HG02840 (cell line): ENCODE data around the gene KRT33B.
"Not testable (repeated sequence)": the region's sequence is repeated elsewhere in the genome, so short reads cannot be mapped to it uniquely, and the experiment has no call there.

Source experiments
- ATAC-seq: cut with Tn5 transposase; IDR thresholded peaks from one replicate; pipeline ENCODE4 v1.9.1; 2021; ENCODE audit warnings: mild to moderate bottlenecking, moderate library complexity, moderate number of reproducible peaks; ENCODE audit not compliant: unreplicated experiment, low FRiP score

KRT33B gene

DNA sequence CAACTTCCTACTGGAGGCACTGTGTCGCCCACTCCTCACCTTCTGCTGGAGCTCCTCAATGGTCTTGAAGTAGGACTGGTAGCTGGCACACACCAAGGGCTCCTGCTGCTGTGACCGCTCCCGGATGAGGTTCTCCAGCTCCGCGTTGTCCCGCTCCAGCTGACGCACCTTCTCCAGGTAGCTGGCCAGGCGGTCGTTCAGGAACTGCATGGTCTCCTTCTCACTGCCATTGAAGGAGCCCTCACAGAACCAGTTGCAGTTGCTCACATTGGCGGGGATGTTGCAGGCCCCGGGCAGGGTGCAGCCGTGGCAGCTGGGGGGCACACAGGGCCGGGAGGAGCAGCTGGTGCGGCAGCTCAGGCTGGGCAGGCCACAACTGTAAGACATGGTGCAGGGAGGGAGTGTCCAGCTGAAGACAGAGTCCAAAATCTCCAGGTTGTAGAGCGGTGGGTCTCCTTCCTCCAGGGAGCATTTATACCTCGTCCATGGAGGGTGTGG lies 19.2 kb downstream of the KRT33B start, which contains the start of gene KRT33A:
KRT33A (minus strand) TSS at position 448 of the 498 bp plus-strand sequence; CDS start at position 387, 61 bp downstream.
- not testable (repeated sequence) for ATAC-seq

DNA sequence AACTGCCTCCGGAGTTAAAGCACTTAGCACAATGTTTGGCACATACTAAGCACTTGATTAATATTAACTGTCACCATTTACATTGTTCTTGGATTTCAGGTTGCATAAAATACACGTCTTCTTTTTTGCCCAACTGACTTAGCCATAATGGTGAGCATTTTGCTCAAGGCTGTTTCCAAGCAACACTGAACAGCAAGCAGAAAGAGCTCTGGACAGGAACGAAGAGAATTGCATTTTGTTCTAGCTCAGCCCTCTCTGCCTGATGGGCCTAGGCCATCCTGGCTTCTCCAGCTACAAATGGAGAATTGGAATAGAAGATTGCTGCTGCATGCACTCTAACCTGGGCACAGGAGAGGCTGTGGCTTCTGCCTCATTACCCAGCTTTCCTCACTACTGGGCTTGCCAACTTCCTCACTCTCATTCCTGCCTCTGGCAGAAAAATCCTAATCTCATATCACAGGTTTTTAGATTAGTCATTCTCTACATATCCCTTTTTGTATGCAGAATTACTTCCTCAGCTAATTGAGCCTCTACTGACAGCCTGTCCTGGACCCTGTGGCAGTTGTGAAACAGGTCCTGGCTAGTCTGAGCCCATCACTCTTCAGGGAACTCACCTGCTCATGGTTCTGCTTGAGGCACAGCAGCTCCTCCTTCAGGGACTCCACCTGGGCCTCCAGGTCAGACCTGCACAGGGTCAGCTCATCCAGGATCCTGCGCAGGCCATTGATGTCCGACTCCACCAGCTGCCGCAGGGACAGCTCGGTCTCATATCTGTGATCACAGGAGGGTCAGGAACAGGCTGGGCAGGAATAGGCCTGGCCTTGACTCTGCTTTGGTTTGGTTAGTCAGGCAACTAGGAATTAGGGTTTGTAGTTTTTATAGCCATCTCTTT lies 21.5 kb downstream of the KRT33B start:
- ATAC-seq, result no peak

DNA sequence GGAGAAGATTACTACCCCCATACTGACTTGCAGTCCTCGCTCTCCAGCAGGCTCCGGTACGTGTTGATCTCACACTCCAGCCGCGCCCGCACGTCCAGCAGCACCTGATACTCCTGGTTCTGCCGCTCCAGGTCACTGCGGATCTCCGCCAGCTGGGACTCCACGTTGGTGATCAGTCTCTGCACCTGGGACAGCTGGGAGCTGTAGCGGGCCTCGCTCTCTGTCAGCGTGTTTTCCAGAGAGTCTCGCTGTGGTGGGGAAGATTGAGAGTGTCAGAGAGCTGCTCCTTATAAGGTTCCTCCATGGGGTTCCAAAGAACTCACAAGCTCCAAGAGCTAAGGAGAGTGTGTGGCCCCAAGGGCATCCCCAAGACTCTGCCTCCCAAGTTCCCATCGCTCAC lies 23.2 kb downstream of the KRT33B start:
- not testable (repeated sequence) for ATAC-seq

DNA sequence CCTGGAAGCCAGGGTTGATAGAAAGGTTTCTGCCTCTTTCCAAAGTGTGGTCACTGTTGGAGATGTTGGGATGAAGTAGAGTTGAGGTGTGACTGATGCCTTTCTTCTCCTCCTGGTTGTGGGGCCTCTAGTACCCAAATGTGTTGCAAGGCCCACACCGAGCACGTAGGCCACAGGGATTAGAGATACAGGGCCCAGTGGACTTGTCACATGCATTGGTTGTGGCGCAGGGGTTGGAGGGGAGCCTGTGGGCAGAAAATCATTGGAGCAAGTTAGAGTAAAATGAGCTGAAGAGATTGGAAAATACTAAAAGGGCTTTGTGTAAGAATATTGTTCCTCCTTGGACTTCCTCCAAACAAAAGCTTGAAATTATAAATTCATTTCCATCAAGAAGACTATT lies 23.6 kb downstream of the KRT33B start:
- ATAC-seq, result no peak

DNA sequence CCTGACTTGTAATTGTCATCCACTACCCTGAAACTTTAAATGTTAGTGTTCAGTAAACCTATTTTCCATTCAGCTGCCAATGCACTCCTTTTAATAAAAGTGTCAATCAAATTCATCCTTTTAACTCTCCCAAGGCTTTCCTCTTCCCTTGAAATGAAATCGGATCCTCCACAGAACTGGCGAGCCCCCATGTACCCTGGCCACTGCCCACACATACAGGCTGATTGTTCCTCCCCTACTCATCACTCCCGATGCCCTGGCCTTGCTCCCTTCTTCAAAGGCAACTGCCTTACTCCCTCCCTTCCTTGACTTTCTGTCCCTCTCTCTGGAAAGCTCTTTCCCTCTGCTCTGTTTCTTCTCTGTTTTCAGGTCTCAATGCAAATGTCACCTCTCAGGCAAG lies 26.6 kb downstream of the KRT33B start:
- ATAC-seq, result no peak

DNA sequence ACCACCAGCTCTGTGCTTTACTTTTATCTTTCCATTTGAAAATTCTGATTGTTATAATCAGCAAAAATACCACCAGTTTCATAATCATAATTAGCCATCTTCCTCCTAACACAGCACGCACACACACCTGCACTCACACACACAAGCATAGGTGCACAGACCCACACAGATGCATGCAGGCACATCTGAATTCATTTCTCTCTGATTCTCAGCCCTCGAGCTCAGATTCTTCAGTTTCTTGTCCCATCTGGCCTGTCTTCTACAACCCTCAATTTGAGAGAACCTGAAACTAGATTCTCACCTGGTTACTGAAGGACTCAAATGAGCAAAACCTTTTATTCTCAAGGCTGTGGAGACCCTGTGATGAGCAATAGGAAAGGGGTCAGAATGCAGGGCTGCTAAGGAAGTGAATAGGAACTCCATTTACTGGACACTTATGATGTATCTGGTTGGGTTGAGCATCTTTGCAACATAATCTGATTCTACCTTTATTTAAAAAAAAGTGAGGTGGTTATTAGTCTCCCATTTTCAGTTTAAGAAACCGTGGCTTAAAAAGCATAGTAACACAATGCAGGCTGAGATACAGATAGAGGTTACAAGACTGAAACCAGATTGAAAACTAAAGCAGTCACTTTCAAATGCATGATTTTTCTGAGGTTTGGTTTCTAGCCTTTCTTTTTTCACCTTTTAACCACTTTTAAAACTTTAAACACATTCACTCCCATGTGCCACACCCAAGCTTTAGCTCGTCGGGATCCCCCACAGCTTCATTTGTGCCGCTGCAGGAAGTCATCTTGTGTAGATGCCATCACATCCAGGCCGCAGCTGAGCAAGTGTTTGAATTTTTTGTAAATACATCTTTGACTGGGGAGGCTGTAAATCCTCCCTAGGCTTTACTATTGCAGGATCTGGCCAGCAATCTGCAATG lies 28.4 kb downstream of the KRT33B start:
- no peak for ATAC-seq

DNA sequence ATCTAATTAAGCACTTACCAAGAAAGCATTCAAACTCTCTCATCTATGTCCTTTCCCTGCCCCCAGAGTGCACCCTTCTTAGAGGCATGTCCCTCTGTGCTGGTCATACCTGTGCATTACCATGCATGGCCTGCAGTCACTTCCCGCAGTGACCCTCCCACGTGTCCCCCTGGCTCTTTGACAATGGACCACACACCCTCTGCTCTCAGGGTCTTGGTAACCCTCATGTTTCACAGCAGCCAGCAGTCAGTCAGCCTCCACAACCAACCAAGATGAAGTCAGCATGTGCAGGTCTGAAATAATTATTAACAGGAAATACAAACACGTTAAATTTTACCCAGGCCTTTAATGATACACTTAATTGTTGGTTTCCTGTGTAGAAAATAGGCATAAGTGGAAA lies 29.1 kb downstream of the KRT33B start:
- ATAC-seq, result no peak

DNA sequence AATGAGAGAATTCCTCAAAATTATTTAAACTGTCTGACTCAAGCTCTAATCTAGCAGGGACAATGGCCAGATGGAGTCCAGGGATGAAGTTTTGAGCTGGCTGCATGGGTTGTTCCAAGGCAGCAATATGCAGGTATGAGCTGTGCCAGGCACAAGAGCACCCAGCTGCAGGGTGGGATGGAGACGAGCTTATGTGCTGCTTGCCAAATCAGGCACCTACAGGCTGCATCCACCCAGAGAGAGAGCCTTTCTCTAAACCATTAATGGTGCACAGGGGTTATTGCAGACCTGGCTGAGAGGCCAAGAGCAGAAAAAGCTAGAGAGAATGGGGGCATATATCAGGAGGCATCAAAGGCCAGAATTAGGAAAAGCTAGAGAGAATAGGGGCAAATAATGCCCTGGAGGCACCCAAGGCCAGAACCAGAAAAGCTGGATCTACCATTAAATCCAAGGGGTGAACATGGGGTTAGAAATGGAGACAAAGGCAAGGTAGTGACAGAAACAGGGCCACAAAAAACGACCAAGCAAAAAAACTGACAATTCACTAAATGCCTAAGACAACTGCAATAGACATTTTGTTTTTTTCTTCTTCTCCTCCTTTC lies 29.9 kb downstream of the KRT33B start:
- no peak for ATAC-seq

DNA sequence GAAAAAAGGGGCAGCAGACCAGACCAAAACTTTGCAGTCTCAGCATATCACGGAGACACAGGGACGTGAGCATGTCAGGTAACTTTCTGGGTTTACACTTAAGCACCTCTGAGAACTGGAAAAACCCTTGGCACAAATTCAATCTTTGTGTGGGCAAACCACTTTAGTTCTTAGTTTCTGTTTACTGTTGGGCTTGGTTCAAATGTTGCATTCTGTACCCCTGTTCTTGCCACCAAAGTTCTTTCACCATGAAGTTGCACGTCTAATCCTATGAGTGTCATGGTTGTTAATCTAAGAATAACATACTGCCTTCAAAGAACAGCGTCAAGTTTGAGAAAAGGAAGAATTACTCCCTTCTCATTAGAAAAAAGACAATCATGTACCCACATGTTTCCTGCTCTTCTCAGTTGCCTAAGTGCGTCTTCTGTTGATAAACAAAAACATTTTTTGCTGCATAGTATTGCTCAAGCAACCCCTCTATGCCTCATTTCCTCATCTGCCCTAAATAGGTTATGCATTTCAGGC lies 30.6 kb downstream of the KRT33B start:
- no peak for ATAC-seq

DNA sequence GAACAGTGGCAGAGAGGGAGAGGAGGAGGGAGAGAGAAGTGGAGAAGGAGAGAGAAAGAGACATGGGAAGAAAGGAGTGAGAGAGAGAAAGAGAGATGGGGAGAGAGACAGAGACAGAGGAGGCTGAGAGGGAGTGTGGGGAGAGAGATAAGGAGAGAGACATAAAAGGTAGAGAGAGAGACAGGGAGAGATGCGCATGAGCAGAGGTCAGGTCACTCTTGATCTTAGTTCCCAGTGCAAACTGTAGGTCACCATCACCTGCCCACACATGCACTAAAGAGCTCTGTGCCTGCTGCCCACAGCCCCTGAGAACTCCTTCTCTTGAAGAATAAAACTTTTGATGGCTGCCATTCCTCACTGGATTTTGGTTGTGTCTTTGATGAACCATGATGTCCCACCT lies 33.9 kb downstream of the KRT33B start:
- ATAC-seq, result no peak

DNA sequence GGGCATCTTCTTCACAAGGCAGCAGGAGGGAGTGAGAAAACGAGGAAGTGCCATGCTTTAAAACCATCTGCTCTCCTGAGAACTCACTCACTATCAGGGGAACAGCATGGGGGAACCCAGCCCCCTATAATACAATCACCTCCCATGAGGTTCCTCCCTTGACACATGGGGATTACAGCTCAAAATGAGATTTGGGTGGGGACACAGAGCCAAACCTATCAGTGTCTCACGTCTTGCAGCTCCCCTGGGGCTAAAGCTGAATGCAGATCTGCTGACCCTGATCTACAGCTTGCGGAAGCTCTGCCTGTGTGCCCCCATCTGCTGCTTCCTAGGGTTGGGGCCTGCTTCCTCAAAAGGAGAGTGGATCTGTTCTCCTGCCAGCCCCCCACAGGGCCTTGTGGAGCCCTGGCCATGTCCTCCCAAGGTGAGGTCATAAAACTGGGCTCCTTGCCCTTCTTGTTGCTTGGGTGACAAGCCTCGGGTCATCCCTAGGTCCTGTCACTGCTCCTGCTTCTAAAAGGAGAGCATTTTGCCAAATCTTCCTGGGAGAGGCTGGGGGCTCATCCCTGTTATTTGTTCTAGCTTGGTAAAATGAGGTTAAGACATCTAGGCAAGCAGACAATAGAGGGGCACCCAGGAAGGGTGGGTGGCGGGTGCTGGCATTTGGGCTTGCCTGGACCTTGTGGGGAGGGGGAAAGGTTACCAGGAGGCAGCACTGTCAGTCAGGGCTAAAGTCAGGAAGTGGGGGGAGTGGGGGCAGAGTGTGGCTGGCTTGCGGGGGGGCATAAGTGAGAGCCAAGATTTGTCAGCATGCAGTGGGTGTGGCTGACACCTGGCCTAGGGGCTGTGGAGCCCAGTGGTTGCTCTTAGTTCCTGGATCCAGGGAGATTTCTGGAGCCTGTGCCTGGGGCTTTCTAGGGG lies 35.0 kb downstream of the KRT33B start:
- ATAC-seq, result no peak

DNA sequence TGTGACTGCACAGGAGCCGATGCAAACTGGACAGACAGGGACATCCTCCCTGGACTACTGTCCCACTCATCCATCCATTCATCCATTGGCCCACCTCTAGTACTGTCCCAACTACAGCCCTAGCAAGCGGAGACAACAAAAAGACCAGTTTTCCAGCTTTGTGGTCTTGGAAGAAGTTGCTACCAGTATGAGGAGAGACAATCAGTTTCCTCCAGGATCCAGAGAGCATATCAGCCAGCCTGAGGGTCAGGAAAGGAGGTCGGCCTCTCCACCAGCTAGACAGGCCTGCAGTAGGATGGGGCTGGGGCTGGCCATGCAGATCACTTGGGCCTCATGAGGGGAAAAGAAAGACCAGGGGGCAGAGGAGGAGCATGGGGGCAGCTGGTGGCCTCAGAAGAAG lies 35.8 kb downstream of the KRT33B start:
- ATAC-seq, result no peak

DNA sequence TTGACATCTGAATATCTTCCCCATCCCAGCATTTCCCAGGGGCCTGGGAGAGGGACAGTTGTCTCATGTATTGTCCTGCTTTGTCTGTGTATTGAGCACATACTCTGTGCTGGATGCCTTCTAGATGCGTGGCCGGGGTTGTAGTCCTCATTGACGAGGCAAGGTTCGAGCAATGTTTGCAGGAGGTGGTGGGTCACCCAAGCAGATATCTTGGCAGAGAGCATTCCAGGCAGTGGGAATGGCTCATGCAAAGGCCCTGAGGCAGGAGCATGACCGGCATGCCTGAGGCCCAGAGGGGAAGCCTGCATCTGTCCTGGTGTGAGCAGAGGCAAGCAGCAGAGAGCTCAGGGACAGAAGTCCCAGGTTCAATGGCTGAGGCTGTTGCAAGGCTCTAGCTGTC lies 36.5 kb downstream of the KRT33B start:
- no peak for ATAC-seq

DNA sequence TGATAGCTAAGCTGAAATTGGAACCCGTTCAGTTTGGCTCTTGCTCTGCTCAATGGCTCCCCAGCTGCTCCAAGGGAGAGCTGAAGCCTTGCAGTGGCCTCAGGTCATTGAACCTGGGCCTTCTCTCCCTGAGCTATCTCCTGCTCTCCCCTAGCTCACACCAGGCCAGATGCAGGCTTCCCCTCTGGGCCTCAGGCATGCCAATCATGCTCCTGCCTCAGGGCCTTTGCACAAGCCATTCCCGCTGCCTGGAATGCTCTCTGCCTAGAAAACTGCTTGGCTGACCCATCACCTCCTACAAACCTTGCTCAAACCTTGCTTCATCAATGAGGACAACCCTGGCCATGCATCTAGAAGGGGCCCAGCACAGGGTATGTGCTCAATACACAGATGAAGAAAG lies 37.4 kb downstream of the KRT33B start:
- ATAC-seq, result no peak

DNA sequence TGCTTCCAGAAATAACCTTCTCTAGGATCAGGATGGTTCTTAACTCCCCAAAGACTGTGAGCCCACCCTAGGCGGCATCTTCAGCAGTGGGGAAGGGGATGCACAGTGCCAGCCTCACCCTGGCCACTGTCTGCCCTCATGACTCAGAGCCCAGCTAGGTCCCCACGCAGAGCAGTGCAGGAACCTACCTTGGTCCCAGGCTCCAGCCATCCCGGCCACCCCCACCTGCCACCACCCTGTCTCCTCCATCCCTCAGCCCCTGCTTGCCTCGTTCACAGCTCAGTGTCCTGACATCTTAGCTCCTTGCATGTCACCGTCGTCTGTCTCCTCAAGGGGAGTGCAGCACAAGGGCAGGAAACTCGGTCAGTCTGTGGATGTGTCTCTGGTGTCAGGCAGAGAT lies 38.0 kb downstream of the KRT33B start:
- ATAC-seq, result no peak

DNA sequence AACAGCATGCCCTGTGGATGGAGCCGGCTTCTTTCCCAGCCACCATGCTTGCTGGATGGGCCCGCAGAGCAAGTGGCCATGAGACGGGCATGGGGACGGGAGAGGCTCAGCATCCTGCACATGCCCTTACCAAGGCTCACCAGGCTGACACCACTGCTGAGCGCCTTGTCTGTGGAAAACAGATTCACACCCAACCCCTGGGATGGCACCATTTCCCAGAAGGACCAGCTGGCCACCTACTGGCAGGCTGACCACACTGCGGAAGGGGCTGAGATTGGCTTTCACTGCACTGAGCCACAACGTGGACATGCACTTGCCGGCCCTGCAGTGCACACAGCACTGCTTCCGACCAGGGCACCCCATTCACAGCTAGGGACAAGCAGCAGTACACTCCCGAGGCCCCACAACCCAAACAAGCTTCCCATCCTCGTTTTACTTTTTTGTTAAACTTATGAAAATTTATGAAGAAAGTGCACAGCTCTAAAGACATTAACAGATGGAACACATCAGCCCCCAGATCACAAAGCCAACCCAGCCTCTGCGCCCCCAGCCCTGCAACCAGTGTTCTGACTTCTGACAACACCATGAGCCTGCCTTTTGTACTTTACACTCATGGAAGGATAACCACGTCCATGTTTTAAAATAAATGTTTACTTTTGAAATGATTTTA lies 40.2 kb downstream of the KRT33B start:
- no peak for ATAC-seq

DNA sequence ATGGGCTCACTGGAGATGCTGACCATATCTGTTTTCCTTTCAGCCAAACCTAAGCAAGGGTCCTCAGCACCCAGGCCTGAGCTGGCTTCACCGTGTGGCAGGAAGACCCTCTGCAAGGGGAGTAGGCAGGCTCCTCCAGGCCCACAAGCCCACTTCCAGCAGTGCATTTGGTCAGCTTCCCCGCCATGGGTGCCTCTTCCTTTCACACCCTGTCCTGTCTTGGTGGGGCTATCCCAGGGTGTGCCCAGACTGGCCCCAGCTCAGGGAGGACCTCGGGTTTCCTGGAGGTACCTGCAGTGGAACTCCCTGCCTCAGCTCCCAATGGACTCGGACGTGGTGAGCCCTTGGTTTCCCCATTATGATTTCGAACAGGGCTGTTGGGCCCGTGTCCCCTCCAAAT lies 41.4 kb downstream of the KRT33B start:
- ATAC-seq, result no peak

DNA sequence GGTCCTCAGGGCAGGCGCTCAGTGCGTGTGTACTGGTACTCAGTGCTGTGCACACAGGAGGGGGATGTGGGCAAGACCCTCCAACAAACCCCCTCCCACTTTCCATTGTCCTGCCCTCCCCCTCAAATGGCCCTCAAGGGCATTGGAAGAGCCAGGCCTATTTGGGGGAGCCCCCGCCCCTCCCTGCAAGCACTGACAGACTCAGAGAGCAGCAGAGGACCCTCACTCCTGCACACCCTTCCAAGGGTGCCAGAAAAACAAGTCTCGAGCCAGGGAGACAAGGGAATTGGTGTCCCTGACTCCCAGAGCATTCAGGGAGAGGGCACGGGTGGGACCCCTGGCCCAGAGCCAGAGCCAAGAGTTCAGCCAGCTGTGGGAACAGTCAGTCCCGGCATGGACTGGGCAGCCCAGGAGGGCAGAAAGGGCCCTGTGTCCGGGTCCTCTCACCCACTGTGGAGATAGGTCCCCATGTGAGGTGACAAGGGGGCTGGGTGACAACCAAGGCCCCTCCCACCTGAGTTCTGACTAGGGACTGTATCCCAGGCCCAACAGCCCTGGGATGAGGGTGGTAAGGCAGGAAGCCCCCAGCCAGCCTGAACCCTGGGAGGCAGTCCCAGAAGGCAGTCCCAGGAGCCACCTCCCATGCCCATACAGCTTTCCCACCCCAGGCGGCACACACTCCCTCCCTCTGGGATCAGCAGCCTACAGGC lies 42.0 kb downstream of the KRT33B start:
- no peak for ATAC-seq
